ENCODE results near the gene SNRK.

- TF ChIP-seq, protein P1, sequence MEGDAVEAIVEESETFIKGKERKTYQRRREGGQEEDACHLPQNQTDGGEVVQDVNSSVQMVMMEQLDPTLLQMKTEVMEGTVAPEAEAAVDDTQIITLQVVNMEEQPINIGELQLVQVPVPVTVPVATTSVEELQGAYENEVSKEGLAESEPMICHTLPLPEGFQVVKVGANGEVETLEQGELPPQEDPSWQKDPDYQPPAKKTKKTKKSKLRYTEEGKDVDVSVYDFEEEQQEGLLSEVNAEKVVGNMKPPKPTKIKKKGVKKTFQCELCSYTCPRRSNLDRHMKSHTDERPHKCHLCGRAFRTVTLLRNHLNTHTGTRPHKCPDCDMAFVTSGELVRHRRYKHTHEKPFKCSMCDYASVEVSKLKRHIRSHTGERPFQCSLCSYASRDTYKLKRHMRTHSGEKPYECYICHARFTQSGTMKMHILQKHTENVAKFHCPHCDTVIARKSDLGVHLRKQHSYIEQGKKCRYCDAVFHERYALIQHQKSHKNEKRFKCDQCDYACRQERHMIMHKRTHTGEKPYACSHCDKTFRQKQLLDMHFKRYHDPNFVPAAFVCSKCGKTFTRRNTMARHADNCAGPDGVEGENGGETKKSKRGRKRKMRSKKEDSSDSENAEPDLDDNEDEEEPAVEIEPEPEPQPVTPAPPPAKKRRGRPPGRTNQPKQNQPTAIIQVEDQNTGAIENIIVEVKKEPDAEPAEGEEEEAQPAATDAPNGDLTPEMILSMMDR (IDR thresholded peaks at IDR 0.05), result no peak
- TF ChIP-seq POLR2A (IDR thresholded peaks at IDR 0.05) (no peak), EP300 (IDR thresholded peaks at IDR 0.05) (no peak)
Measured at GRCh38 chr3:43273416-43273815, 12.9 kb upstream of the SNRK start.
